Neural progenitor cell (in vitro differentiated cells): ENCODE measurements around the gene KAT2B.

Experiments used
- EZH2 ChIP-seq: fragments of 200-600 bp; sonication (generic); IDR thresholded peaks from 2 replicates; pipeline ENCODE4 v1.6.1; 2017; ENCODE audit warnings: antibody characterized with exemption, mild to moderate bottlenecking, moderate library complexity
- EZH2phosphoT487 ChIP-seq: fragments of 200-600 bp; sonication (generic); IDR thresholded peaks from 2 replicates; pipeline ENCODE4 v1.6.1; 2017; ENCODE audit warnings: antibody characterized with exemption
- TF ChIP-seq, protein P1 (sequence below): fragments of 200-600 bp; sonication (generic); IDR thresholded peaks from 2 replicates; pipeline ENCODE4 v1.5.1; 2017; ENCODE audit warnings: antibody characterized with exemption, mild to moderate bottlenecking

DNA sequence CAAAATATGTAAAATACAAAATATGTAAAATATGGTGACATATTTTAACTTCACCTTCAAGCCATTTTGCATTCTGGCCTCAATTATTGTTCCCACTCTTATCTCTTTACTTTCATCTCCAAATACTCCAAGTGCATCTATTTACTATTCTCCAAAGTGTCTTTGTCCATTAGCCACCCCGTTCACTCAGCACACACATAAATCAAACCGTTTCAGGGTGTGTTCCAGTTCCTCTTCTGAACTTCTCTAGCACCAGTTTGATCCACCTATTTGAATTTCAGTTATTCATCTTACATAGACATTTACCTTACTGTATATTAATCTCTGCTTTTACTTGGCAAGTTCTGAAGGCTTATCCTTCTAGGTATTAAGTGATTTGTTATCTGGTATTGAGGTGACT lies 100.6 kb downstream of the KAT2B start:
- TF ChIP-seq, protein P1, sequence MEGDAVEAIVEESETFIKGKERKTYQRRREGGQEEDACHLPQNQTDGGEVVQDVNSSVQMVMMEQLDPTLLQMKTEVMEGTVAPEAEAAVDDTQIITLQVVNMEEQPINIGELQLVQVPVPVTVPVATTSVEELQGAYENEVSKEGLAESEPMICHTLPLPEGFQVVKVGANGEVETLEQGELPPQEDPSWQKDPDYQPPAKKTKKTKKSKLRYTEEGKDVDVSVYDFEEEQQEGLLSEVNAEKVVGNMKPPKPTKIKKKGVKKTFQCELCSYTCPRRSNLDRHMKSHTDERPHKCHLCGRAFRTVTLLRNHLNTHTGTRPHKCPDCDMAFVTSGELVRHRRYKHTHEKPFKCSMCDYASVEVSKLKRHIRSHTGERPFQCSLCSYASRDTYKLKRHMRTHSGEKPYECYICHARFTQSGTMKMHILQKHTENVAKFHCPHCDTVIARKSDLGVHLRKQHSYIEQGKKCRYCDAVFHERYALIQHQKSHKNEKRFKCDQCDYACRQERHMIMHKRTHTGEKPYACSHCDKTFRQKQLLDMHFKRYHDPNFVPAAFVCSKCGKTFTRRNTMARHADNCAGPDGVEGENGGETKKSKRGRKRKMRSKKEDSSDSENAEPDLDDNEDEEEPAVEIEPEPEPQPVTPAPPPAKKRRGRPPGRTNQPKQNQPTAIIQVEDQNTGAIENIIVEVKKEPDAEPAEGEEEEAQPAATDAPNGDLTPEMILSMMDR: no peak
- TF ChIP-seq EZH2 (no peak), EZH2phosphoT487 (no peak)
